H1 (cell line): ENCODE results near the gene CHTF8. TPM values are rescaled to one million over a fixed set of nuclear protein-coding genes. Genes with fewer than 3 reads are reported as not detected.
"Not testable (repeated sequence)": the region's sequence is repeated elsewhere in the genome, so short reads cannot be mapped to it uniquely, and the experiment has no call there.

Experiments
- CTCF ChIA-PET: fragments of 300-600 bp; sonication (Branson Sonifier 250); formaldehyde crosslinking; loops from one replicate; lab custom pipeline; 2021; ENCODE audit not compliant: partially characterized antibody; lab: Charles Lee
- POLR2A ChIA-PET: fragments of 300-600 bp; sonication (Branson Sonifier 250); formaldehyde crosslinking; loops from one replicate; lab custom pipeline; 2021; ENCODE audit warnings: inconsistent platforms; ENCODE audit not compliant: partially characterized antibody; lab: Charles Lee
- DNase-seq, 2 experiments: peaks; one replicate each; pipeline versions ENCODE4 v3.0.0 to v3.0.0-alpha.2; 2010 to 2022; ENCODE audit warnings: low spot score in 2 of 2, low read depth in 1 of 2, mixed read lengths in 1 of 2
- FAIRE-seq: peaks from 2 replicates; lab custom pipeline; 2011; peaks lifted over from hg19 to GRCh38; lab: Jason Lieb, UNC
- H2AFZ ChIP-seq: 2 replicates; pipeline ENCODE4 v1.8.1; 2012; ENCODE audit warnings: low read length, inconsistent platforms
- H2AK5ac ChIP-seq: 2 replicates; pipeline ENCODE4 v1.6.1; 2013; ENCODE audit warnings: low read depth, low read length
- H2BK120ac ChIP-seq: replicated peaks from 2 replicates; pipeline ENCODE3; 2013; ENCODE audit warnings: low read depth, low read length, inconsistent platforms
- H2BK12ac ChIP-seq: 2 replicates; pipeline ENCODE4 v1.6.1; 2013; ENCODE audit warnings: low read depth, low read length
- H2BK15ac ChIP-seq: 2 replicates; pipeline ENCODE4 v1.6.1; 2013; ENCODE audit warnings: low read length
- H2BK20ac ChIP-seq: 2 replicates; pipeline ENCODE4 v1.6.1; 2013; ENCODE audit warnings: low read length
- H2BK5ac ChIP-seq: 2 replicates; pipeline ENCODE4 v1.6.1; 2013; ENCODE audit warnings: low read depth, low read length
- H3K14ac ChIP-seq: 2 replicates; pipeline ENCODE4 v1.6.1; 2013; ENCODE audit warnings: inconsistent platforms; ENCODE audit not compliant: insufficient read length
- H3K18ac ChIP-seq: 2 replicates; pipeline ENCODE4 v1.6.1; 2013; ENCODE audit warnings: low read length; ENCODE audit errors: extremely low read depth
- H3K23ac ChIP-seq: 2 replicates; pipeline ENCODE4 v1.6.1; 2013; ENCODE audit warnings: inconsistent platforms; ENCODE audit not compliant: insufficient read length
- H3K23me2 ChIP-seq: 2 replicates; pipeline ENCODE4 v1.6.1; 2013; ENCODE audit warnings: low read depth, low read length
- H3K27ac ChIP-seq: 2 replicates; pipeline ENCODE4 v1.6.1; 2011; ENCODE audit warnings: low read depth, low read length, inconsistent platforms
- H3K27me3 ChIP-seq, 4 experiments: replicated peaks in 1 of 4; 1 replicate in 1 of 4; 2 replicates in 3 of 4; pipeline versions ENCODE4 v1.6.1 to v1.8.1; 2011 to 2013; ENCODE audit warnings: low read length in 3 of 4, mild to moderate bottlenecking in 3 of 4, inconsistent platforms in 2 of 4, mixed read lengths in 2 of 4, moderate library complexity in 1 of 4; ENCODE audit not compliant: control insufficient read depth in 3 of 4, insufficient read depth in 3 of 4; ENCODE audit errors: extremely low read depth in 1 of 4
- H3K36me3 ChIP-seq, 4 experiments: 2 replicates each; pipeline versions ENCODE4 v1.6.1 to v1.8.1; 2011 to 2013; ENCODE audit warnings: mild to moderate bottlenecking in 4 of 4, low read length in 3 of 4, moderate library complexity in 2 of 4, control low read depth in 1 of 4, inconsistent platforms in 1 of 4; ENCODE audit not compliant: insufficient read depth in 4 of 4, control insufficient read depth in 2 of 4
- H3K4ac ChIP-seq: replicated peaks from 2 replicates; pipeline ENCODE3; 2013; ENCODE audit warnings: low read length, low read depth, mixed read lengths, inconsistent platforms; ENCODE audit not compliant: insufficient read length
- H3K4me1 ChIP-seq, 4 experiments: replicated peaks in 1 of 4; 1 replicate in 1 of 4; 2 replicates in 3 of 4; pipeline versions ENCODE4 v1.6.1 to v1.8.1; 2011 to 2013; ENCODE audit warnings: low read length in 3 of 4, inconsistent platforms in 2 of 4, mixed read lengths in 1 of 4; ENCODE audit not compliant: insufficient read depth in 4 of 4, control insufficient read depth in 3 of 4
- H3K4me2 ChIP-seq, 2 experiments: 2 replicates each; pipeline versions ENCODE4 v1.6.1 to v1.8.1; 2011 to 2013; ENCODE audit warnings: low read depth in 2 of 2, low read length in 2 of 2, control low read depth in 1 of 2, inconsistent platforms in 1 of 2, mild to moderate bottlenecking in 1 of 2; ENCODE audit not compliant: insufficient read depth in 1 of 2
- H3K4me3 ChIP-seq, 4 experiments: fragments of 200-600, 300-600 bp in 1 of 4; sonication (generic), shearing (Covaris generic), sonication (Bioruptor Twin) in 1 of 4; 2 replicates each; pipeline versions ENCODE4 v1.5.1 to v1.8.1; 2011 to 2016; ENCODE audit warnings: low read length in 4 of 4, low read depth in 3 of 4, control low read depth in 2 of 4, inconsistent platforms in 2 of 4, mild to moderate bottlenecking in 2 of 4, mixed read lengths in 1 of 4, moderate library complexity in 1 of 4; ENCODE audit not compliant: insufficient read depth in 2 of 4; ENCODE audit errors: extremely low read depth in 1 of 4
- H3K56ac ChIP-seq: replicated peaks from 2 replicates; pipeline ENCODE3; 2013; ENCODE audit warnings: low read depth, mild to moderate bottlenecking, mixed read lengths, low read length, inconsistent platforms; ENCODE audit not compliant: insufficient read length
- H3K79me1 ChIP-seq: 2 replicates; pipeline ENCODE4 v1.6.1; 2013; ENCODE audit warnings: low read depth, low read length, control low read depth
- H3K79me2 ChIP-seq, 2 experiments: 2 replicates each; pipeline versions ENCODE4 v1.6.1 to v1.8.1; 2012 to 2013; ENCODE audit warnings: low read length in 2 of 2, mild to moderate bottlenecking in 2 of 2, inconsistent platforms in 1 of 2; ENCODE audit not compliant: insufficient read depth in 2 of 2, control insufficient read depth in 1 of 2
- H3K9ac ChIP-seq, 4 experiments: replicated peaks in 1 of 4; 1 replicate in 1 of 4; 2 replicates in 3 of 4; pipeline versions ENCODE4 v1.6.1 to v1.8.1; 2011 to 2013; ENCODE audit warnings: low read depth in 3 of 4, low read length in 3 of 4, control low read depth in 2 of 4, mild to moderate bottlenecking in 2 of 4, moderate library complexity in 2 of 4, inconsistent platforms in 1 of 4; ENCODE audit errors: extremely low read depth in 1 of 4
- H3K9me3 ChIP-seq, 2 experiments: 2 replicates each; pipeline versions ENCODE4 v1.6.1 to v1.8.1; 2012 to 2013; ENCODE audit warnings: mild to moderate bottlenecking in 2 of 2, moderate library complexity in 2 of 2, control low read depth in 1 of 2, inconsistent platforms in 1 of 2, low read depth in 1 of 2, low read length in 1 of 2, mixed read lengths in 1 of 2; ENCODE audit not compliant: insufficient read depth in 2 of 2
- H4K20me1 ChIP-seq, 2 experiments: replicated peaks in 1 of 2; 2 replicates each; pipeline versions ENCODE3 to v1.8.1; 2011 to 2013; ENCODE audit warnings: inconsistent platforms in 2 of 2, low read length in 2 of 2, mild to moderate bottlenecking in 1 of 2; ENCODE audit not compliant: insufficient read depth in 2 of 2, control insufficient read depth in 1 of 2
- H4K5ac ChIP-seq: 2 replicates; pipeline ENCODE4 v1.6.1; 2013; ENCODE audit warnings: low read length, low read depth, mixed read lengths, inconsistent platforms; ENCODE audit not compliant: insufficient read length
- H4K8ac ChIP-seq: 2 replicates; pipeline ENCODE4 v1.8.0; 2013; ENCODE audit warnings: mild to moderate bottlenecking, moderate library complexity, low read length, inconsistent platforms; ENCODE audit not compliant: insufficient read depth; ENCODE audit errors: extremely low read depth
- H4K91ac ChIP-seq: replicated peaks from 2 replicates; pipeline ENCODE3; 2013; ENCODE audit warnings: low read length, mixed read lengths, inconsistent platforms; ENCODE audit not compliant: insufficient read length
- WGBS, 2 experiments: shearing (Covaris generic) in 1 of 2; methylation state at CpG; one replicate each; pipeline versions ENCODE4 v1.1.6 to v1.1.7; 2013 to 2015; ENCODE audit warnings: low lambda C conversion rate in 2 of 2, mixed read lengths in 2 of 2, inconsistent platforms in 1 of 2, low coverage in 1 of 2, missing lambda C conversion rate in 1 of 2; ENCODE audit not compliant: insufficient replicate concordance in 2 of 2, insufficient coverage in 1 of 2, insufficient read length in 1 of 2; ENCODE audit errors: extremely low coverage in 1 of 2, missing lambda C conversion rate in 1 of 2; 5-methylcytosine and 5-hydroxymethylcytosine counted together
- polyA plus RNA-seq, 7 experiments: library from polyadenylated mRNA; depleted of rRNA in 3 of 7; stranded (reverse) in 5 of 7; unstranded in 2 of 7; fragments of >200 nt in 5 of 7; fragments of 200-250 nt in 2 of 7; gene quantifications; 1 replicate in 5 of 7; 2 replicates in 1 of 7; 4 replicates in 1 of 7; pipeline versions ENCODE4 v1.2.1 to v1.2.3, GENCODE V29; 2011 to 2013; ENCODE audit warnings: missing spikeins in 2 of 7, mixed read lengths in 2 of 7
- total RNA-seq: library from RNA; stranded (reverse); fragmentation: NEBNext Ultra II Directional; extraction: Animal tissue kit (Norgen Biotek cat#: 25700); gene quantifications from 2 replicates; pipeline ENCODE4 v1.2.1, GENCODE V29; 2021

CHTF8 gene
- total and polyA plus RNA-seq, 2 of the 8 experiments (the other 6 are each of a cell fraction or from before 2014, with no cell fraction given): 114 to 138 TPM

DNA sequence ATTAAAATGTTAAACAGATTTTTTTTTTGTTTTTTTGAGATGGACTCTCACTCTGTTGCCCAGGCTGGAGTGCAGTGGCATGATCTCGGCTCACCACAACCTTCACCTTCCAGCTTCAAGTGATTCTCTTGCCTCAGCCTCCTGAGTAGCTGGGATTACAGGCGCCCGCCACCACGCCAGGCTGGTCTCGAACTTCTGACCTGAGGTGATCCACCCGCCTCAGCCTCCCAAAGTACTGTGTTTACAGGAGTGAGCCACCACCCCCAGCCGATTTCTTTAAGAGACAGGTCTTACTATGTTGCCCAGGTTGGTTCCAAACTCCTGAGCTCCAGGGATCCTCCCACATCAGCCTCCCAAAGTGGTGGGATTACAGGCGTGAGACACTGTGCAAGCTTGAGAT, 8.0 kb downstream of the CHTF8 start:
- H3K4me2 ChIP-seq, H3K4me1 ChIP-seq, H2BK5ac ChIP-seq, H4K5ac ChIP-seq, DNase-seq, H2BK120ac ChIP-seq, H4K8ac ChIP-seq, H3K56ac ChIP-seq, H3K23ac ChIP-seq, H3K9ac ChIP-seq, H3K9me3 ChIP-seq, H2AFZ ChIP-seq, H4K91ac ChIP-seq, H3K4ac ChIP-seq, H2BK15ac ChIP-seq, H3K79me1 ChIP-seq, H2BK12ac ChIP-seq, H3K14ac ChIP-seq, H2BK20ac ChIP-seq, H4K20me1 ChIP-seq, FAIRE-seq, H3K18ac ChIP-seq, H3K4me3 ChIP-seq, H3K27ac ChIP-seq, H3K27me3 ChIP-seq, H3K23me2 ChIP-seq, H2AK5ac ChIP-seq: not testable (repeated sequence)
- H3K79me2 ChIP-seq: peaks cover 0 to 37% of the 10 kb centered on the region in 2 experiments; a peak in 2 of 4 replicates
- CTCF ChIA-PET: interaction anchor here (0.6 to 12.3 kb wide), 49 partner anchors 9 to 1627 kb away, joined by 3 to 174 read pairs (median 4); partner anchors contain the start of genes CHTF8, NIP7 and UTP4
- peaks cover 0 to 23% (median 10%) of the 10 kb centered on the region in 4 experiments; a peak in 6 of 8 replicates for H3K36me3 ChIP-seq
- POLR2A ChIA-PET: interaction anchor here (0.7 to 3.4 kb wide), 9 partner anchors 8 to 277 kb away, joined by 3 to 14 read pairs (median 3); partner anchors contain the start of genes CHTF8 and UTP4
- WGBS, 2 experiments: 93% methylated on average over 8 of the region's 8 CpGs; no CpG with 5 or more reads in 1 of the 2 experiments
